Uterus (tissue), 2 donors: ENCODE measurements around the gene SV2C.

Experiments used
- POLR2A ChIP-seq, 2 donors: fragments of 450-650 bp; IDR thresholded peaks; one replicate each; pipeline ENCODE4 v1.6.1; 2016; ENCODE audit warnings: antibody characterized with exemption in 2 of 2, mild to moderate bottlenecking in 1 of 2, moderate library complexity in 1 of 2
- TF ChIP-seq, protein P1 (sequence below), 4 experiments: fragments of 200-600 bp in 2 of 4; fragments of 450-650 bp in 2 of 4; sonication (generic) in 2 of 4; IDR thresholded peaks; one replicate each; pipeline ENCODE4 v1.5.1; 2016 to 2019; ENCODE audit warnings: antibody characterized with exemption in 4 of 4, mild to moderate bottlenecking in 2 of 4, moderate library complexity in 1 of 4

GRCh38 chr5:76085243-76085579 lies 2.0 kb downstream of the SV2C start:
- TF ChIP-seq POLR2A (IDR thresholded peaks at IDR 0.05) = no peak
- TF ChIP-seq, protein P1, sequence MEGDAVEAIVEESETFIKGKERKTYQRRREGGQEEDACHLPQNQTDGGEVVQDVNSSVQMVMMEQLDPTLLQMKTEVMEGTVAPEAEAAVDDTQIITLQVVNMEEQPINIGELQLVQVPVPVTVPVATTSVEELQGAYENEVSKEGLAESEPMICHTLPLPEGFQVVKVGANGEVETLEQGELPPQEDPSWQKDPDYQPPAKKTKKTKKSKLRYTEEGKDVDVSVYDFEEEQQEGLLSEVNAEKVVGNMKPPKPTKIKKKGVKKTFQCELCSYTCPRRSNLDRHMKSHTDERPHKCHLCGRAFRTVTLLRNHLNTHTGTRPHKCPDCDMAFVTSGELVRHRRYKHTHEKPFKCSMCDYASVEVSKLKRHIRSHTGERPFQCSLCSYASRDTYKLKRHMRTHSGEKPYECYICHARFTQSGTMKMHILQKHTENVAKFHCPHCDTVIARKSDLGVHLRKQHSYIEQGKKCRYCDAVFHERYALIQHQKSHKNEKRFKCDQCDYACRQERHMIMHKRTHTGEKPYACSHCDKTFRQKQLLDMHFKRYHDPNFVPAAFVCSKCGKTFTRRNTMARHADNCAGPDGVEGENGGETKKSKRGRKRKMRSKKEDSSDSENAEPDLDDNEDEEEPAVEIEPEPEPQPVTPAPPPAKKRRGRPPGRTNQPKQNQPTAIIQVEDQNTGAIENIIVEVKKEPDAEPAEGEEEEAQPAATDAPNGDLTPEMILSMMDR (IDR thresholded peaks at IDR 0.05) = no peak
